ENCODE data around the gene GTF3C1. TPM values are rescaled to one million over a fixed set of nuclear protein-coding genes. Genes with fewer than 3 reads are reported as not detected.

GTF3C1 gene
- total and polyA plus RNA-seq, 2 experiments from 2014 or later = 33.4 to 52.1 TPM

- Histone ChIP-seq H3K27ac (no peak overlapping the region), H3K4me2 (ENCODE audit: unreplicated experiment) (no peak overlapping the region), H3K9me2 (ENCODE audit: insufficient read depth) (no peaks in the 10 kb centered on the region), H3K27me3 (replicated peaks; ENCODE audit: insufficient read depth) (no peaks in the 10 kb centered on the region), H4K20me1 (ENCODE audit: insufficient read depth) (no peaks in the 10 kb centered on the region), H3K9me3 (ENCODE audit: low read depth) (no peaks in the 10 kb centered on the region), H3K9ac (no peak overlapping the region), H3K79me2 (ENCODE audit: insufficient read depth) (no peaks in the 10 kb centered on the region), H3K4me3 (no peak overlapping the region), H3F3A (ENCODE audit: insufficient read depth) (no peaks in the 10 kb centered on the region), H3K36me3 (ENCODE audit: low read depth) (peaks cover 15% of the 10 kb centered on the region), H3K4me1 (ENCODE audit: insufficient read depth) (no peaks in the 10 kb centered on the region), H2AFZ (no peak overlapping the region)
- TF ChIP-seq EZH2phosphoT487 (IDR thresholded peaks at IDR 0.05; ENCODE audit: insufficient read depth, low read depth) (no peak), EZH2 (IDR thresholded peaks at IDR 0.05; ENCODE audit: insufficient read depth, poor library complexity, severe bottlenecking) (no peak)
- 85 to 89% methylated on average over 22 to 23 of the region's 24 CpGs for WGBS, 2 experiments (ENCODE audit: low coverage in 1 of 2, low lambda C conversion rate in 2 of 2, missing lambda C conversion rate in 2 of 2)
- in situ Hi-C loops (cut with MboI) = no loop called here
- DNase-seq = no peak
Observed at GRCh38 chr16:27462846-27463682, 86.6 kb downstream of the GTF3C1 start.

GRCh38 chr16:27462200-27462845 lies 87.4 kb downstream of the GTF3C1 start:
- WGBS, 2 experiments (ENCODE audit: low coverage in 1 of 2, low lambda C conversion rate in 2 of 2, missing lambda C conversion rate in 2 of 2) = 81% methylated on average over 18 of the region's 18 CpGs
- Histone ChIP-seq H3K27me3 (replicated peaks; ENCODE audit: insufficient read depth) (no peaks in the 10 kb centered on the region), H4K20me1 (ENCODE audit: insufficient read depth) (no peaks in the 10 kb centered on the region), H3K36me3 (ENCODE audit: low read depth) (peaks cover 7% of the 10 kb centered on the region), H3K79me2 (ENCODE audit: insufficient read depth) (no peaks in the 10 kb centered on the region), H2AFZ (no peak overlapping the region), H3K4me1 (ENCODE audit: insufficient read depth) (no peaks in the 10 kb centered on the region), H3K9me2 (ENCODE audit: insufficient read depth) (no peaks in the 10 kb centered on the region), H3K9me3 (ENCODE audit: low read depth) (no peaks in the 10 kb centered on the region), H3K4me3 (no peak overlapping the region), H3F3A (ENCODE audit: insufficient read depth) (no peaks in the 10 kb centered on the region), H3K4me2 (ENCODE audit: unreplicated experiment) (no peak overlapping the region), H3K9ac (no peak overlapping the region), H3K27ac (no peak overlapping the region)
- TF ChIP-seq EZH2phosphoT487 (IDR thresholded peaks at IDR 0.05; ENCODE audit: insufficient read depth, low read depth) (no peak), EZH2 (IDR thresholded peaks at IDR 0.05; ENCODE audit: insufficient read depth, poor library complexity, severe bottlenecking) (no peak)
- no peak for DNase-seq
- in situ Hi-C loops (cut with MboI) = no loop called here

DNA sequence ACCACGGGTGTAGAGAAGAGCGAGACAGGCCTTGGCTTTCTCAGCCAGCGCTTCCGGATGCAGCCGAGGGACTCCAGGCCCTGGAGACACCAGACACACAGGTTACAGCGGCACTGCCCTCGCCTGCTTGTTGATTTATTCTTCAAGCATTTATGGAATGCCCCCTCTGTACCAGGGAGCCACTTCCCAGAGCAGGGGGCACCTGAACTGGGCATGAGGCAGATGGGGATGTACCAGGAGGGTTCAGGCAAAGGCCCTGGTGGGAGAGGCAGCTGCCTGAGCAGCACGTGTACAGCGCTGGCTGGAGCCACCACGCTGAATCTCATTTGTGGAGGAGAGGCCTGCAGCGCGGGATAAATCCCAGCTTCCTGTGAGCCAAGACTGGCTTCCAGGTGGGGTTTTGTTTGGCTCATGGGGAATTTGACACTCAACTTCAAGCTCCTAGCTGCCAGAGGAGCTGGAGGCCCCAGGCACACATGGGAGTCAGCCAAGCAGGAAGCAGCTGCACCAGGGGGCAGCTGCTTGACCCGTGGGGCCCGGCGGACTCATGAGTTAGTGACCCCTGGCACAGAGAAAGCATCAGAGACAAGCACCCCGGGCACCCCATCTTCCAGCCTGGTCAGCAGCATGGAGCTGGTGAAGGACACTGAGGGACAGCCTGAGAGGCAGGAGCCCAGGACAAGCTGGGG lies 88.1 kb downstream of the GTF3C1 start:
- H3K36me3 ChIP-seq (ENCODE audit: low read depth) = peaks cover 6% of the 10 kb centered on the region; the same call in 1 of the 2 replicates
- no peaks in the 10 kb centered on the region for H3K4me1 ChIP-seq (ENCODE audit: insufficient read depth)
- H3F3A ChIP-seq (ENCODE audit: insufficient read depth) = no peaks in the 10 kb centered on the region
- H2AFZ ChIP-seq = no peak overlapping the region
- H3K9ac ChIP-seq = no peak overlapping the region
- no peaks in the 10 kb centered on the region for H3K79me2 ChIP-seq (ENCODE audit: insufficient read depth)
- no peak overlapping the region for H3K4me2 ChIP-seq (ENCODE audit: unreplicated experiment)
- H3K27me3 ChIP-seq (replicated peaks; ENCODE audit: insufficient read depth) = no peaks in the 10 kb centered on the region
- H3K9me2 ChIP-seq (ENCODE audit: insufficient read depth) = no peaks in the 10 kb centered on the region
- 78 to 83% methylated on average over 14 to 16 of the region's 16 CpGs for WGBS, 2 experiments (ENCODE audit: low coverage in 1 of 2, low lambda C conversion rate in 2 of 2, missing lambda C conversion rate in 2 of 2)
- no peak for DNase-seq
- TF ChIP-seq EZH2phosphoT487 (IDR thresholded peaks at IDR 0.05; ENCODE audit: insufficient read depth, low read depth) (no peak), EZH2 (IDR thresholded peaks at IDR 0.05; ENCODE audit: insufficient read depth, poor library complexity, severe bottlenecking) (no peak)
- no peak overlapping the region for H3K4me3 ChIP-seq
- in situ Hi-C loops (cut with MboI) = no loop called here
- H3K27ac ChIP-seq = no peak overlapping the region
- no peaks in the 10 kb centered on the region for H3K9me3 ChIP-seq (ENCODE audit: low read depth)
- no peaks in the 10 kb centered on the region for H4K20me1 ChIP-seq (ENCODE audit: insufficient read depth)

- Histone ChIP-seq H3K9me2 (ENCODE audit: insufficient read depth) (no peaks in the 10 kb centered on the region), H3K4me3 (no peak overlapping the region), H3K4me2 (ENCODE audit: unreplicated experiment) (no peak overlapping the region), H3K36me3 (ENCODE audit: low read depth) (0 out of 2 replicates have a peak, but pooled peaks cover under 1% of the 10 kb centered on the region), H3K9ac (no peak overlapping the region), H3F3A (ENCODE audit: insufficient read depth) (no peaks in the 10 kb centered on the region), H3K27me3 (replicated peaks; ENCODE audit: insufficient read depth) (no peaks in the 10 kb centered on the region), H3K4me1 (ENCODE audit: insufficient read depth) (no peaks in the 10 kb centered on the region), H3K27ac (no peak overlapping the region), H4K20me1 (ENCODE audit: insufficient read depth) (no peaks in the 10 kb centered on the region), H3K79me2 (ENCODE audit: insufficient read depth) (no peaks in the 10 kb centered on the region), H2AFZ (no peak overlapping the region), H3K9me3 (ENCODE audit: low read depth) (no peaks in the 10 kb centered on the region)
- peak; percentile 50 for DNase-seq
- in situ Hi-C loops (cut with MboI) = no loop called here
- TF ChIP-seq EZH2phosphoT487 (IDR thresholded peaks at IDR 0.05; ENCODE audit: insufficient read depth, low read depth) (no peak), EZH2 (IDR thresholded peaks at IDR 0.05; ENCODE audit: insufficient read depth, poor library complexity, severe bottlenecking) (no peak)
- 73 to 75% methylated on average over 20 of the region's 20 CpGs for WGBS, 2 experiments (ENCODE audit: low coverage in 1 of 2, low lambda C conversion rate in 2 of 2, missing lambda C conversion rate in 2 of 2)
Observed at GRCh38 chr16:27460663-27461482, 88.8 kb downstream of the GTF3C1 start.
